Ishikawa (cell line): ENCODE results near the gene MYO15B.

ENCODE experiments used
- CEBPB ChIP-seq: IDR thresholded peaks from 2 replicates; pipeline ENCODE4 v1.6.1; 2012
- CREB1 ChIP-seq: IDR thresholded peaks from 2 replicates; pipeline ENCODE4 v1.6.1; 2012; ENCODE audit warnings: low read depth
- EP300 ChIP-seq: IDR thresholded peaks from 2 replicates; pipeline ENCODE4 v1.6.1; 2012; ENCODE audit warnings: borderline replicate concordance
- FOXM1 ChIP-seq: IDR thresholded peaks from 2 replicates; pipeline ENCODE4 v1.6.1; 2012; ENCODE audit warnings: low read depth, borderline replicate concordance
- NFIC ChIP-seq: IDR thresholded peaks from 2 replicates; pipeline ENCODE4 v1.6.1; 2012
- RAD21 ChIP-seq: IDR thresholded peaks from 2 replicates; pipeline ENCODE4 v1.6.1; 2012; ENCODE audit warnings: low read depth
- REST ChIP-seq: IDR thresholded peaks from 2 replicates; pipeline ENCODE4 v1.6.1; 2012; ENCODE audit warnings: low read depth, mild to moderate bottlenecking
- TCF12 ChIP-seq: IDR thresholded peaks from 2 replicates; pipeline ENCODE4 v1.6.1; 2012; ENCODE audit warnings: low read depth
- USF1 ChIP-seq: IDR thresholded peaks from 2 replicates; pipeline ENCODE4 v1.6.1; 2012
- YY1 ChIP-seq: IDR thresholded peaks from 2 replicates; pipeline ENCODE4 v1.6.1; 2012; ENCODE audit warnings: low read depth
- ZBTB7A ChIP-seq: IDR thresholded peaks from 2 replicates; pipeline ENCODE4 v1.6.1; 2012; ENCODE audit warnings: low read depth

- TF ChIP-seq CREB1 (no peak), RAD21 (no peak), USF1 (no peak), YY1 (peak; percentile 62), TCF12 (no peak), REST (no peak), ZBTB7A (no peak), CEBPB (no peak), EP300 (no peak), FOXM1 (no peak), NFIC (peak; percentile 57; the same call in 1 of the 2 replicates)
These were observed 21.2 kb upstream of the MYO15B start for GRCh38 chr17:75566416-75566815.
